Mucosa of descending colon (tissue), 3 donors: ENCODE results near the gene CCM2L. TPM values are rescaled to one million over a fixed set of nuclear protein-coding genes. Genes with fewer than 3 reads are reported as not detected.

Experiments used
- ATAC-seq: fragments of 200-7000 bp; cut with Tn5 transposase; one replicate; pipeline ENCODE4 v1.9.1; 2020; ENCODE audit warnings: mild to moderate bottlenecking, moderate library complexity
- DNase-seq, 3 donors: peaks; one replicate each; pipeline ENCODE4 v3.0.0-alpha.2; 2020
- H3K36me3 ChIP-seq: fragments of 200-600 bp; one replicate; pipeline ENCODE4 v1.8.0; 2021; ENCODE audit warnings: low read depth, mild to moderate bottlenecking
- H3K4me1 ChIP-seq: fragments of 200-600 bp; one replicate; pipeline ENCODE4 v1.8.0; 2021; ENCODE audit warnings: low read depth, mild to moderate bottlenecking
- H3K4me3 ChIP-seq: fragments of 200-600 bp; one replicate; pipeline ENCODE4 v1.8.0; 2021; ENCODE audit warnings: mild to moderate bottlenecking
- H3K9me3 ChIP-seq: fragments of 200-600 bp; one replicate; pipeline ENCODE4 v1.8.0; 2021; ENCODE audit warnings: mild to moderate bottlenecking
- intact Hi-C, 2 donors: fragments of 100-400 bp; cut with DNase I in 1 of 2; cut with micrococcal nuclease in 1 of 2; formaldehyde crosslinking; loops; one replicate each; pipeline versions ENCODE4 v1.11.0 to v1.11.1; 2022; cut with DNase I, micrococcal nuclease
- total RNA-seq, 3 donors: library from RNA; stranded (reverse); fragmentation: NEBNext Ultra II Directional in 2 of 3; extraction: Animal tissue kit (Norgen Biotek cat#: 25700) in 2 of 3; gene quantifications; one replicate each; pipeline versions ENCODE4 v1.2.1 to v1.2.4, GENCODE V29; 2021 to 2023
- TF ChIP-seq, protein P1 (sequence below): fragments of 200-600 bp; IDR thresholded peaks from one replicate; pipeline ENCODE4 v1.8.0; 2022; ENCODE audit warnings: antibody characterized with exemption, mild to moderate bottlenecking
- donor health status: DM: no; HTN: no; CAD: no; lungs with moderate emphysema.
- donor health status: DM: no; HTN: no; CAD: no.
- donor health status: DM: no; HTN: yes; CAD: no.

Gene CCM2L
- total RNA-seq, 3 donors from 2014 or later = 1.2 to 3.7 (median 1.8) TPM

DNA sequence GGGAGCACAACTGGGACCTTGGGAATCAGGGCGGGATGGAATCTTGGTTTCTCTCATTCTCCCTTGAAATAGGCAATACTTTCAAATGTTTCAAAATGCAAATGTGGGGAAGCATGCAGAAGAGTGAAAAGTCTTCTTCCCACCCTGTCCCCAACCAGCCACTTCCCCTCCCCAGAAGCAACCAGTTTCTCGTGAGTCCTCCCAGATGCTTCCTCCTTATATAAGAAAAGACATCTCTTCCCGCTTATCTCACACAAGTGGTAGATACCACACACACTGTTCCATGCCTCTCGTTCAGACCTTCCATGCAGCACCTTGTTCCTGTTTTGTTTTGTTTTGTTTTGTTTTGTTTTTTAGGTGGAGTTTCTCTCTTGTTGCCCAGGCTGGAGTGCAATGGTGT is 67.0 kb downstream of the CCM2L start:
- Histone ChIP-seq H3K4me1 (no peaks in the 10 kb centered on the region), H3K4me3 (no peak overlapping the region), H3K36me3 (no peaks in the 10 kb centered on the region), H3K9me3 (no peaks in the 10 kb centered on the region)
- ATAC-seq = peak; percentile 14
- no peak for DNase-seq
- intact Hi-C loops = no loop called here
- TF ChIP-seq, protein P1, sequence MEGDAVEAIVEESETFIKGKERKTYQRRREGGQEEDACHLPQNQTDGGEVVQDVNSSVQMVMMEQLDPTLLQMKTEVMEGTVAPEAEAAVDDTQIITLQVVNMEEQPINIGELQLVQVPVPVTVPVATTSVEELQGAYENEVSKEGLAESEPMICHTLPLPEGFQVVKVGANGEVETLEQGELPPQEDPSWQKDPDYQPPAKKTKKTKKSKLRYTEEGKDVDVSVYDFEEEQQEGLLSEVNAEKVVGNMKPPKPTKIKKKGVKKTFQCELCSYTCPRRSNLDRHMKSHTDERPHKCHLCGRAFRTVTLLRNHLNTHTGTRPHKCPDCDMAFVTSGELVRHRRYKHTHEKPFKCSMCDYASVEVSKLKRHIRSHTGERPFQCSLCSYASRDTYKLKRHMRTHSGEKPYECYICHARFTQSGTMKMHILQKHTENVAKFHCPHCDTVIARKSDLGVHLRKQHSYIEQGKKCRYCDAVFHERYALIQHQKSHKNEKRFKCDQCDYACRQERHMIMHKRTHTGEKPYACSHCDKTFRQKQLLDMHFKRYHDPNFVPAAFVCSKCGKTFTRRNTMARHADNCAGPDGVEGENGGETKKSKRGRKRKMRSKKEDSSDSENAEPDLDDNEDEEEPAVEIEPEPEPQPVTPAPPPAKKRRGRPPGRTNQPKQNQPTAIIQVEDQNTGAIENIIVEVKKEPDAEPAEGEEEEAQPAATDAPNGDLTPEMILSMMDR = no peak

DNA sequence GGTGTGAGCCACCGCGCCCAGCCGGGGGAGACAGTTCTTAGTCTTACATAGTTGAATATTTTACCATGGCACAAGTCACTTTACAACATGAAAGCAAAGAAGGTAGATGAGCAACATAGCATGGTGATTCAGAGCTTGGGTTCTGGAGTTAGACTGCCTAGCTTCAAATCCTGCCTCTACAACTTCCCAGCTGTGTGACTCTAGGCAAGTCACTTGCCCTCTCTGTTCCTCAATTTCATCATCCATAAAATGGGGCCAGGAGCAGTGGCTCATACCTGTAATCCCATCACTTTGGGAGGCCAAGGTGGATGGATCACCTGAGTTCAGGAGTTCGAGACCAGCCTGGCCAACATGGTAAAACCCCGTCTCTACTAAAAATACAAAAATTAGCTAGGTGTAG is 68.1 kb downstream of the CCM2L start:
- Histone ChIP-seq H3K36me3 (no peaks in the 10 kb centered on the region), H3K4me1 (no peaks in the 10 kb centered on the region), H3K9me3 (no peaks in the 10 kb centered on the region), H3K4me3 (no peak overlapping the region)
- intact Hi-C loops = no loop called here
- TF ChIP-seq, protein P1 = no peak
- DNase-seq (no peak), ATAC-seq (no peak)

DNA sequence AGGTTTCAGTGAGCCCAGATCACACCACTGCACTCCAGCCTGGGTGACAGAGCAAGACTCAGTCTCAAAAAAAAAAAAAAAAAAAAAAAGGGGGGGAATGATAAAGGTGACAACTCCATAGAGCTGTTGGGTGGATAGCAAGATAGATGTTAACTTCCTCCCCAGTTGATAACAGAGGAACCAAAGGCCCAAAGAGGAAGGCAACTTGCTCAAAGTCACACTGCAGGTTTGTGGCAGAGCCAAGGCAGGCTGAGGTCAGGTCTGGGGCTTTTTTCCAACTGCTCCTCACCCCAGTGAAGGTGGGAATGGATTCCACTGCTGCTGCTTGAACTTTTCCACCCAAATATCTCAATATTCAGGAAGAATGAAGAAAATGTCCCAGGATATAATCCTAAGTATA is 68.6 kb downstream of the CCM2L start:
- ATAC-seq (no peak), DNase-seq (no peak)
- Histone ChIP-seq H3K4me1 (no peaks in the 10 kb centered on the region), H3K4me3 (no peak overlapping the region), H3K36me3 (no peaks in the 10 kb centered on the region), H3K9me3 (no peaks in the 10 kb centered on the region)
- TF ChIP-seq, protein P1 = no peak
- intact Hi-C loops = no loop called here

DNA sequence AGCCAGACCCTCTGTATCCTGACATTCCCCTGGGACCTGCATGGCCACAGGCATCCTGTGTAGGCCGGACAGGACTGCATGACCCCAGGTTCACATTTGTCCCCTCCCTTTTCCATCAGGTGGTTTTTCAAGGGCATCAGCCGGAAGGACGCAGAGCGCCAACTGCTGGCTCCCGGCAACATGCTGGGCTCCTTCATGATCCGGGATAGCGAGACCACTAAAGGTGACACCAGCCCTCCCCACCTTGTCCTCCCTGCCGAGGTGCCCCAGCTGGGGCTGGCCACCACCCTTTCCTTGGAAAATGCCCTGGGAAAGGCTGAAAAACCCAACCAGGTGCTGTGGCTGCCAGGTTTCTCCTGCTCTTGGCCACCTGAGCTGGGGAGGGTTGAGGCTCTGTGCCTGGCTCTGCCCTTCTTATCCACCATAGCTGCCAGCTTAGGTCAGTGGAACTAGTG is 69.4 kb downstream of the CCM2L start:
- TF ChIP-seq, protein P1 = no peak
- H3K4me1 ChIP-seq = no peaks in the 10 kb centered on the region
- DNase-seq (no peak), ATAC-seq (no peak)
- H3K4me3 ChIP-seq = no peak overlapping the region
- H3K36me3 ChIP-seq = no peaks in the 10 kb centered on the region
- intact Hi-C loops = no loop called here
- H3K9me3 ChIP-seq = no peaks in the 10 kb centered on the region

DNA sequence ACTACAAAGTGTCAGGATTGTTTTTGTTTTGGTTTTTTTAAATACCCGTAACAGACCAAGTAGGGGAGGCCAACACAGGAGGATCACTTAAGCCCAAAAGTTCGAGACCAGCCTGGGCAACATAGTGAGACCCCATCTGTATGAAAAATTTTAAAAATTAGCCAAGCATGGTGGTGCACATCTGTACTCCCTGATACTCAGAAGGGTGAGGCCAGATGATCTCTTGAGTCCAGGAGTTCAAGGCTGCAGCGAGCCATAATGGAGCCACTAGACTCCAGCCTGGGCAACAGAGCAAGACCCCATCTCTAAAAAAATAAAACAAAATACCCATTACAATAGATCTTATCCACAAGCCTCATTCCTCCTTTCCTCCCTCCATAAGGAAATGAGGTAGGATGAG is 70.5 kb downstream of the CCM2L start:
- no peak for ATAC-seq
- intact Hi-C loops = no loop called here
- H3K4me1 ChIP-seq = no peaks in the 10 kb centered on the region

More for the DNA sequence above, 70.5 kb downstream of the CCM2L start:
- TF ChIP-seq, protein P1 = no peak
- Histone ChIP-seq H3K9me3 (no peaks in the 10 kb centered on the region), H3K36me3 (no peaks in the 10 kb centered on the region), H3K4me3 (no peak overlapping the region)
- DNase-seq = no peak

Other genes starting within 250 kb of the CCM2L start
- gene MYLK2, start 191.1 kb upstream of the CCM2L start, total RNA-seq = under 1 TPM in 2 of 3 donors, not detected in 1; 0.09 to 0.31 TPM
- under 1 TPM in 1 of 3 donors, not detected in 2; 0.60 TPM for gene FOXS1, start 164.8 kb upstream of the CCM2L start, total RNA-seq
- gene DUSP15, start 139.9 kb upstream of the CCM2L start, total RNA-seq = 1 to 10 TPM in 1 of 3 donors, under 1 TPM in 1, not detected in 1; 0.58 to 1.7 TPM
- gene TTLL9, start 139.8 kb upstream of the CCM2L start, total RNA-seq = under 1 TPM in 1 of 3 donors, not detected in 2; 0.25 TPM
- gene PDRG1, start 58.4 kb upstream of the CCM2L start, total RNA-seq = 10 to 100 TPM in 1 of 3 donors, 1 to 10 TPM in 2; 9.2 to 10.0 (median 9.9) TPM
- gene XKR7, start 42.3 kb upstream of the CCM2L start, total RNA-seq = under 1 TPM; 0.09 to 0.13 (median 0.10) TPM
- 10 to 100 TPM in 2 of 3 donors, 1 to 10 TPM in 1; 6.2 to 17.3 (median 13.4) TPM for gene HCK, start 41.8 kb downstream of the CCM2L start, total RNA-seq
- 10 to 100 TPM; 54.1 to 74.7 (median 65.8) TPM for gene TM9SF4, start 99.3 kb downstream of the CCM2L start, total RNA-seq
- gene PLAGL2, start 197.3 kb downstream of the CCM2L start, total RNA-seq = 10 to 100 TPM; 12.9 to 21.9 (median 16.5) TPM
- 10 to 100 TPM; 35.5 to 48.5 (median 44.8) TPM for gene POFUT1, start 197.4 kb downstream of the CCM2L start, total RNA-seq